GM04504 (cell line): ENCODE data around the gene GADD45GIP1.
"Not testable (repeated sequence)": the region's sequence is repeated elsewhere in the genome, so short reads cannot be mapped to it uniquely, and the experiment has no call there.

Source experiments
- DNase-seq: peaks from one replicate; pipeline ENCODE4 v3.0.0-alpha.2; 2012; ENCODE audit warnings: low read depth

The GADD45GIP1 gene

DNA sequence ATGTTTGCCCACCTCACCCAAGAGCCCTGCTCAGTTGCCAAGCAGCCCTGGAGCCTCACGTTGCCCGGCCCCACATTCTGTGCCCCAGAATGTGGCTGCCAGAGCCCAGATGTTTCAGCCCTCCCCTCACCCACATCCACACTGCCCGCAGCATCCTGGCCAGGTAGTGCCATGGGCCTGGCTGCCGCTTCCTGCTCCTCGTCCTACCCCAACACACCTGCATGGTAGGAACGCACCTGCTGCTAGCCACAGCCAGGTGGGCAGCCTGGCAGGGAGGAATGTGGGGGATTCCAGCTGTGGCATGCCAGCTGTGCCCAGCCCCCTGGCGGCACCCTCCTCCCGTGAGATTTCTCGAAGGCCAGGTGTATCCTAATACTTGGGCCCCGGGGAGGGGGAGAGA is 30.8 kb upstream of the GADD45GIP1 start:
- no peak for DNase-seq

DNA sequence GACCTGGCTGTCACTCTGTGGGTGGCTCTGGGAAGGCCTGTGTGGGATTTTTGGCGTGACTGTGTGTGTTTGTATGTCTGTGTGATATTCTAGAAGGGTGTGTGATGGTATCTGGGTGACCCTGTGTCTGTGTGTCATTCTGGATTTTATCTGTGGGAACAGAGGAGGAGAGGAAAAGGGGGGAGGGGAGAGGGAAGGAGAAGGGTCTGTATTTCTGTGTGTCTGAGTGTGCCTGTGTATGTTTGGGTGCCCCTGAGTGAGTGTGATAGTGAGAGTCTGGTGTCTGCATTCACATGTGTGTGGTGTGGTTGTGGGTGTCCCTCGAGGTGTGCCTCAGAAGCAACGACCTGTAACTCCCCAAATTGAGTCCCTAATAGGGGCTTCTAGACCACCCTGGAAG is 30.2 kb upstream of the GADD45GIP1 start:
- DNase-seq, result no peak

DNA sequence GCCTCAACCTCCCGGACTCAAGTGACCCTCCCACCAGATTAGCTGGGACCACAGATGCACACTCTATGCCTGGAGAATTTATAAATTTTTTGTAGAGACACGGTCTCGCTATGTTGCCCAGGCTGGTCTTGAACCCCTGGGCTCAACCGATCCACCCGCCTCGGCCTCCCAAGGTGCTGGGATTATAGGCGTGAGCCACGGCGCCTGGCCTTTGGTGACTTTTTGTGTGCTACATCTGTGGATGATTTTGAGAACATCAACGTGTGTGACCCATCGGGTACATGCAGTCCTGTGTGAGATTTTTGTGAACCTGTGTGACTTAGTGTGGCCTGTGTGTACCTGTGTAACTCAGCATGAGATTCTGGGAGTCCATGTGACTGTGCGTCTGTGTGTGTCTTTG is 29.7 kb upstream of the GADD45GIP1 start:
- DNase-seq, result no peak

DNA sequence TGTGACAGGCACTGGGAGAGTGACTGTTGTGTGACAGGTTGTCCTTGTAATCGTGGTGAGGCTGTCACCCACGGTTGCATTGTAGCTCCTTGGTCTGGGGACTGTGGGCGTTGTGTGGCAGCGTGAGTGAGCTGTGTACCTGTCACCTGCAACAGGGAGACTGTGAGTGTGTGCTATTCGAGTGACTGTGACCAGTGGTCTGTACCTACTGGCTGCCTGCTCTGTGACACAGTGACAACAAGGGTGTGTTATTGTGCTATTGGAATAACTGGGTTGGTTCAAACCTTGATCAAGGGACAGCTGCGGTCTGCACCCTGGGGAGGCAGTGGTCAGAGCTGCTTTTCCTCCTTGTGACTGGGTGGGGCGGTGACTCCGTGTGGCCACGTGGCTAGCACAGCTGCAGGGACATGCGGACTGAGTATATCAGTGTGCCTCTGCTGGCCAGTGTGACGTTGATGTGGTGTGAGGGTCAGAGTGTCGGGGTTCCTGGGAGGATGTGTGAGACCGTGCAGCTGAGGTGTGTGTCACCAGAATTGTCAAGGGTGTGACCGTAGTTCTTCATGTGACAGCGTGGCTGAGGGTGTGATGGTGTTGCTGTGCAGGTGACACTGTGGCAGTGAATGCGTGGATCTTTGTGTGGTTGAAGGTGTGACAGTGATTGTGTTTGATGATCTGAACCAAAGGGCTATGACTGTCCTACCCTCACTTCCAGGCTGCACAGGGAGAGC is 28.2 kb upstream of the GADD45GIP1 start:
- peak; percentile 48 for DNase-seq

DNA sequence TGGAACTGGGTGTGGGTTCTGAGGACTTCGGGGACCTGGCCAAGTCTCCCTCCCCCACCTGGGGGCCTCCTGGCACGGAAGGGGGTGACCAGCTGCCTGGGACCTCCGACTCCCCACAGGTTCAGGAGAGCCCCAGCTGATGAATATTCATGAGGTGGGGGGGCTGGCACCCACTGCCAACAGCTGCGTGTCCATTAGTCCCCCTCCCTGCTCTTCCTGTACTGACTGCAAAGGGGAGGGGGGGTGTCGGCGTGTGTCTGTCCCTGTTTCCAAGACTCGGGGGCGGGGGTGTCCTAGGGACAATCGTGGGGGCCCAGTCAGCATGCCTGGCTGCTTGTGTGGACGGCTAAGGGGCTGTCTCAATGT is 27.6 kb upstream of the GADD45GIP1 start:
- DNase-seq, result no peak

DNA sequence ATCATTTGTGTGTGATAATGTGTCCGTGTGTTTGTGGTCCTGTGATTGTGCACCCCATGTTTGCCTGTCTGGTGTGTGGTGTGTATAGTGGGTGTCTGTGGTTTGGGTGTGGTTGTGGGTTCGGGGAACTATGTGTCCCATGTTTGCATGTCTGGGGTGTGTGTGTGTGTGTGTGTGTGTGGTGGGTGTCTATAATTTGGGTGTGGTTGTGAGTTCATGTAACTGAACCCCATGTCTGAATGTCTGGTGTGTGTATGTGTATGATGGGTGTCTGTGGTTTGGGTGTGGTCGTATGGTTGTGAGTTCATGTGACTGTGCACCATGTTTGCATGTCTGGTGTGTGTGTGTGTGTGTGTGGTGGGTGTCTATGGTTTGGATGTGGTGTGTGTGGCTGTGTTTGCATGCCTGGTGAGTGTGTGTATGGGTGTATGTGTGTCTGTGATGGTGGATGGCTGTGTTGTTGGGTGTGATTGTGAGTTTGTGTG is 27.2 kb upstream of the GADD45GIP1 start:
- DNase-seq, result no peak

DNA sequence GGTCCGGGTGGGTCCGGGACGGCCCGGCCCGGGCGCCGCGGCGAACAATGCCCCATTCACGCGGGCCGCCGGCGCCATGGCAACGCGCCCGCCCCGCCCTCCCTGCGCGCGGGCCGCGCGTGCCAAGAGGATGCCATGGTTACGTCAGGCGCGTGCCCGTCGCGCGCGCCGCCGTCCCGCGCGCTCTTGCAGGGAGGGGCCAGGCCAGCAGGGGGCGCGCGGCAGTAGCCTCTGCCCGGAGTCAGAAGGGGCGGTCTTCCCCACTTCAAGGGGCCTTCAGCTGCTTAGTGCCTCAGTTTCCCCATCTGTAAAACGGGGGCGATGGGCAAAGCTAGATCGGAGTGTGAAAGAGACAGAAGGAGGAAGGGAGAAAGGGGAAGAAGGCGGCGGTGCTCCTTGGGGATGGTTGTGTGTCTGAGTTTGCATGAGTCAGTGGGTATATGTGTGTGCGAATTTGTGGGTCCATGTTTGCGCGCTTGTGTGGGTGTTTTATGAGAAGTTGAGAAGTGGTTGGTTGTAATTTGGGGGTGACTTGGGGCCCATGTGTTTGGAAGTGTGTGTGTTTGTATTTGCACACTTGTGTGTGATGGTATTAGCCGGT is 26.6 kb upstream of the GADD45GIP1 start:
- DNase-seq, result peak; percentile 45

DNA sequence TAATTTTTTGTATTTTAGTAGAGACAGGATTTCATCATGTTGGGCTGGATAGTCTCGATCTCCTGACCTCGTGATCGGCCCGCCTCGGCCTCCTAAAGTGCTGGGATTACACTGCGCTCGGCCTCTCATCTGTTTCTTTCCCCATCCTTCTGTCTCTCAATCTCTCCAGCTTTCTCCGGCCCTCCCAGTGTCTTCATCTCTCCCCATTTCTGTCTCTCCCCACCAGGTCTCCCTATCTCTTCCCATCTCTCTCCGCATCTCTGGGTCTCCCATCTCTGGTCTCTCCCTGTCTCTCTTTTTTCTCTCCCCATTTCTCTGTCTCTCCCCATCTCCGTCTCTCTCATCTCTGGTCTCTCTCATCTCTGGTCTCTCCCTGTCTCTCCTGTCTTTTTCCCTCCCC is 26.1 kb upstream of the GADD45GIP1 start:
- DNase-seq, result no peak

DNA sequence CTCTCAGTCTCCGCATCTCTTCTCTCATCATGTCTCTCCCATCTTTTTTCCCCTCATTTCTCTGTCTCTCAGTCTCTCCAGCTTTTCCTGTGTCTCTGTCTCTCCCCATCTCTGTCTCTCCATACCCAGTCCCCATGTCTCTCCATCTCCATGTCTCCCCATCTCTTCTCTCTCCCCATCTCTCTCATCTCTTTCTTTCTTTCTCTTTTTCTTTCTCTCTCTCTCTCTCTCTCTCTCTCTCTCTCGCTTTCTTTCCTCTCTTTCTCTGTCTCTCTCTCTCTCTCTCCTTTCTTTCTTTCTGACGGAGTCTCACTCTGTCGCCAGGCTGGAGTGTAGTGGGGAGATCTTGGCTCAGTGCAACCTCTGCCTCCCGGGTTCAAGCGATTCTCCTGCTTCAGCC is 25.6 kb upstream of the GADD45GIP1 start:
- no peak for DNase-seq

DNA sequence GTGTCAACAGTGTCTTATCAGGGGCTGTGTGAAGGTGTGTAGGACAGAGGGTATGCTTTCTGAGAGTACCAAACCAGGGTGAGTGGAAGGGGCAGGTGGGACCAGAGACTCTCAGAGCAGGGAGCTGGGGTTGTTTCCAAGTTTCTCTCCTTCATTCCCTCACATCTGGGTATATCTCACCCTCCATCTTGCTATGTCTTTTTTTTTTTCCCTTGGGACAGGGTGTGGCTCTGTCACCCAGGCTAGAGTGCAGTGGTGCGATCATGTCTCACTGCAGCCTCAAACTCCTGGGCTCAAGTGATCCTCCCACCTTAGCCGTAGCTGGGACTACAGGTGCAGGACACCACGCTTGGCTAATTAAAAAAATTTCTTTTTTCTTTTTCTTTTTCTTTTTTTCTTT is 23.0 kb upstream of the GADD45GIP1 start:
- DNase-seq, result no peak

DNA sequence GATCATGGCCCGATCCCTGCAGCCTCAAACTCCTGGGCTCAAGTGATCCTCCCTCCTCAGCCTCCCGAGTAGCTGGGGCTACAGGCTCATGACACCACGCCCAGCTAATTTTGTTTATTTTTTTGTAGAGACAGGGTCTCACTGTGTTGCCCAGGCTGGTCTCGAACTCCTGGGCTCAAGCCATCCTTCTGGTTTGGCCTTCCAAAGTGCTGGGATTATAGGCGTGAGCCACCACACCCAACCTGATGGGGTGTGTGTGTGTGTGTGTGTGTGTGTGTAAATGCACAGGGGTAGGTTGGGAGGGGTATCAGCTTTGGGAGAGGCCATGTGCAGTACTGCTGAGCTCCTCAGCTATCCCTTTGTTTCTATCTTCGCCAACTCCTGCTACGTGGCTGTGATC is 19.1 kb upstream of the GADD45GIP1 start:
- DNase-seq, result not testable (repeated sequence)

DNA sequence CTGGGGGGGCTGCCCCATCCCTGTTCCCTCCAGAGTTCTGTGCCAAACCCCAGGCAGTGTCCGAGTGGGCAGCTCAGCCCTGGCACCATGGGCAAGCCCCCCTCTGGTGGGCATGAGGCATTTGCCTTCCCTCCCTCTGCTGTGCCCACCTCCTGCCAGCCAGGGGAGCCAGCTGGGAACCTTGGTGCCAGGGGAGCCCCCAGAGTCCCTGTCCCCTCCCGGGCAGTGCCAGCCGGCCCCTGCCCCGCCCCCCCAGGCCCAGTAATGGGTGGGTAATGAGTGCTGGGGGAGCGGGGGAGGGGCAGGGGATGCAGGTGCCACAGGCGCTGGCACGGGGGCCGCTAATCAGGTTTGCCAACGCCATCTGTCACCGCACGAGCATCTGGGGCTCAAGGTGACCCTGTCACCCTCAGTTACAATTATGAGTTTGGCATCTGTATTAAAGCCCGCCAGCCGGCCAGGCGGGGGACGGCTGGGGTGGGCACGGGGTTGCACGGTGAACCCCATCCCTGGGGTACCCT is 18.3 kb upstream of the GADD45GIP1 start:
- no peak for DNase-seq

DNA sequence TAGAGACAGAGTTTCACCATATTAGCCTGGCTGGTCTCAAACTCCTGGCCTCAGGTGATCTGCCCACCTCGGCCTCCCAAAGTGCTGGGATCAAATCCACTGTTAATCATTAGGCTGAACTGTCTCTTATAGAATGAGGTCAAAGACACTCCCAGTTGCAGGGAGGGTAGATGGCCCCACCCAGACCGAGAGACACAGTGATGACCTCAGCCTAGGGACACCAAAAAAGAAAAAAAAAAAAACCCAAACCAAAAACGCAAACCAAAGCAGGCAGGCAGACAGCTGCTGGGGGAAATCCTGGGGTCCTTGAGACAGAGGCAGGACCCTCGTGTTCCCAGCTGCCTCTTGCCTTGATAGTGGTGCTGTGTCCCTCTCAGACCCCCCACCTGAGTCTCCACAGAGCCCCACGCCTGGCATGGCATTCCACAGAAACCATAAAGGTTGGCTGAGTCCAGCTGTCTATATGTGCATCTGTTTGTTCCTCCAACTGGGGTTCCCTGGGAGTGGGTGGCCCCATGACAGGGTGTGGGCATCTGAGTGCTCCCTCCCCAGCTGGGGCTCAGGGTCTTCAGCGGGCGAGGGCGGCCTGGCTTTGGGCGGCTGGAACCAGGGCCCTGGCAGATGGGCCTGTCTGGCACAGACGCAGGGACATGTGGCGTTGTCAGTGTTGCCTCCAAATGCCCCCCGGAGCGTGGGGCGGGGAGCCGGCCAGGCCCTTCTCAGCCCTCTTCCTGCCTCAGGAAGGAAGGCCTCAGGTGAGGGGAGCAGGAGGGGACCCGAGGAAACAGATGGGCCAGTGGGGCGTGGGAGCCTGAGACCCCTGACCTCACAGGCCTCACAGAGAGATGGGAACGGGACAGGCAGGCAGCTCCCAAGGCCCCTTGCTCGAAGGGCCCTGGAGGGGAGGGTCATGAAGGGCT is 17.5 kb upstream of the GADD45GIP1 start:
- no peak for DNase-seq

DNA sequence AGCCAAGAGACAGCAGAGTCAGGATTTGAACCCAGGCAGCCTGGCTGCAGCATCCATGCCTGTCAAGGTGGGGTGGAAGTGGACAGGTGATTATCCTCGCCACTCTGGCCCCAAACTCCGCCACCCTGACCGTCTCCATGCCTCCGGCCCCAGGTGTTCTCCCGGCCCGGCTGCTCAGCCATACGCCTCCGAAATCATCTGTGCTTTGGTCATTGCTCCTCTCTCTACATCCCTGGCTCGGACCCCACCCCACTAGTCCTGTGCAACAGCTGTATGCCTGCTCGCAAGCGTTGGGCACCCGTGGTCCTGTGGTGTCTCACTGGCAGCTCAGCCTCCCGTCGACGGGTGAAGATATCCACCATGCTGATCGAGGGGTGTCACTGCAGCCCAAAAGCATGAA is 16.2 kb upstream of the GADD45GIP1 start:
- no peak for DNase-seq

DNA sequence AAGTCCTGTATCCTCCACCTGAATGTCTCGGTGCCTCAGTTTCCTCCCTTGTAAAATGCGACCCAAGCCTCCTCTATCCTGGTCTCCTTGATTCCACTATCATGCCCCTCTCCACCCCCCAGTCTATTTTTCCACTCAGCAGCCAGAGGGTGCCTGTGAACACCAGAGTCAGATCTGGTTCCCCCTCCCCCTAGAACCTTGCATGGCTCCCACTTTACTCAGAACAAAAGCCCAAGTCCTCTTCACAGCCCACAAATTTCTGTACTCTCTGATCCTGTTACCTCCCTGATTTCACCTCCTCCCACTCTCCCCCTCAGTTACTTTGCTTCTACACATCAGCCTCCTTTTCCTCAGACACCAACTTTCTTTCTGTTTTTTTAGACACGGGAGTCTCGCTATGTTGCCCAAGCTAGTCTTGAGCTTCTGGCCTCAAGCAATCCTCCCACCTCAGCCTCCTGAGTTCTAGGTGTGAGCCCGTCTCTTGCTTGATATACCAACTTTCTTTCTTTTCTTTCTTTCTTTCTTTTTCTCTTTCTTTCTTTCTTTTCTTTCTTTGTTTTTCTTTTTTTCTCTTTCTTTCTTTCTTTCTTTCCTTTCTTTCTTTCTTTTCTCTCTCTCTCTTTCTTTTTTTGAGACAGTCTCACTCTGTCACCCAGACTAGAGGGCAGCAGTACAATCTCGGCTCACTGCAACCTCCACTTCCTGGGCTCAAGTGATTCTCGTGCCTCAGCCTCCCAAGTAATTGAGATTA is 13.2 kb upstream of the GADD45GIP1 start:
- DNase-seq, result no peak

DNA sequence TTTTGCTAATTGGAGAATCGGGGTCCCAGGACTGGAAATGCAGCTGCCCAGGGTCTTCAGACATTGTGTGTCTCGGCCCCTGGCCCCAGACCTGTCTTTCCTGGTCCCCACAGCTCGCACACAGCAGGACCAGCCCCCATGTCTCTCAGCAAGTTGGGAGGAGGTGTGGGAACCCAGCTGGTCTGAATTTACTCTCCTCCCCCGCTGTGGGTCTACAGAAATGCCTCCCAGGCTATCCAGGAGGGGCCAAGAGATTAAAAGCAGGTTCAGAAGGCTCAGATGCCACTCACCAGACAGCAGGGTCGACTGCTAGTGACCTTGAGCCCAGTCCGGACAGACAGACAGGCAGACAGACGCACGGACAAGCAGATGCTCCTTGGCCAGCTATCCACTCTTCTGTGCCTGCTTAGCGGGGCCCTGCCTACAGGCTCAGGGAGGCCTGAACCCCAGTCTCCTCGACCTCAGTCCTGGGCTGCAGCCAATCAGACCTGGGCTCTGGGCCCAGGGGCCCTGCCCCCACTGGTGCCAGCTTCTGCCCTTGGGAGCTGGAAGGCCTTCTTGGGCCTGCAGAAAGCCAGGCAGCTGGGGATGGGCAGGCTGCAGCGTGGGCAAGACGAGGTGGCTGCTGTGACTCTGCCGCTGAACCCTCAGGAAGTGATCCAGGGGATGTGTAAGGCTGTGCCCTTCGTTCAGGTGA is 12.4 kb upstream of the GADD45GIP1 start, which contains the start of gene DAND5:
Gene DAND5 (plus strand): TSS at position 285 of the 697 bp plus-strand sequence. CDS start 85 bp downstream, at position 370.
- DNase-seq, result no peak

DNA sequence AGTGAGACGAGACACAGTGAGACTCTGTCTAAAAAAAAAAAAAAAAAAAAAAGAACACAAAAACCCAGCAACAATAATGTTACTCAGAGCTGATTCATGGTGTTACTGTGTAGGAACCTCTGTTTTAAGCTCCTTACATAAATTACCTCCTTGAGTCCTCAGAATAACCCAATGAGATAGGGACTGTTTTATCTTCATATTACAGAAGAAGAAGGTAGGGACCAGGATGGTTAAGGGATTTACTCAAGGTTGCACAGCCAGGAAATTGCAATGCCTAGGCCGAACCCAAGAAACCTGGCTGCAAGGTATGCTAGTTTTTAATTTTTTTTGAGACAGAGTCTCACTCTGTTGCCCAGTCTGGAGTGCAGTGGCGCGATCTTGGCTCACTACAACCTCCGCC is 10.9 kb upstream of the GADD45GIP1 start:
- DNase-seq, result no peak

DNA sequence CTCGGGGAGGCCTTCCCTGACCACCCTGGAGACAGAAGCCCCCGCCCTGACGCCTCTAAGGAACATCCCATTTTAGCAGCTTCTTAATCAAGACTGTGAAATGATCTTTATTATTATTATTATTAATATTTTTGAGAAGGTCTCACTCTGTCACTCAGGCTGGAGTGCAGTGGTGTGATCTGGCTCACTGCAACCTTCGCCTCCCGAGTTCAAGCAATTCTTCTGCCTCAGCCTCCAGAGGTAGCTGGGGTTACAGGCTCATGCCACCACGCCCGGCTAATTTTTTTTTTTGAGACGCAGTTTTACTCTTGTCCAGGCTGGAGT is 8.8 kb upstream of the GADD45GIP1 start:
- DNase-seq, result no peak

DNA sequence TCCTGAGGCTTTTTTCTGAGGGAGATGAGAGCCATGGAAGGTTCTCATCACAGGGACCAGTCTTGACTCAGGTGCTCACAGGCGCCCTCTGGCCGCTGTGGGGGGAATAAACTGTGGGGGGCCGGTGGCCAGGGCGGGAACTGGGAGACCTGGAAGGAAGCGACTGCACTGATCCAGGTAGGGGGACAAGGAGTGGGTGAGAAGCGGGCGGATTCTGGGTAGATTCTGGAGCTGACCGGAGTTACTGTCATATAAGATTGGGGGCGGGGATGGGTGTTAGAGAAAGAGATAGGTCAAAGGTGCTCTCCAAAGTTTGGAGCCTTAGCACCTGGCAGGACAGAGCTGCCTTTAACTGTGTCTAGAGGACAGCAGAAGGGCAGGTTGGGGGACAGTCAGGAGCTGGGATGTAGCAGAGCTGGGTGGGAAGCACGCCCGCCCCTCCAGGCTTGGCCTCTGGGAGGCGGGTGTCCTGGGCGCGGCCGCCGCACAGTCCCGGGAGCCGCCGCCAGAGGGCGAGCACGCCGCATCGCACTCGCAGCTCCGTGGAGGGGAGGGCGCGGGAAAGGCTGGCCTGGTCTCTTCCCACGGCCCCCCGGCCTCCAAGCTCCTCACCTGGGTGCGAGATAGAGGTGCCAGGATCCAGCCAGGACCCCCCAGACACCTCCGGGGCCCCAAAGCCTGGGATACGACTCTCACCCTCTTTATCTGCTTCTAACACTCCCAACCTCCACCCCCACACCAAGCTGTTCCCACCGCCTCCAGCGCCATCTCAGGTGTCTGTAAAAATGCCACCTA is 8.2 kb upstream of the GADD45GIP1 start:
- DNase-seq, result no peak

DNA sequence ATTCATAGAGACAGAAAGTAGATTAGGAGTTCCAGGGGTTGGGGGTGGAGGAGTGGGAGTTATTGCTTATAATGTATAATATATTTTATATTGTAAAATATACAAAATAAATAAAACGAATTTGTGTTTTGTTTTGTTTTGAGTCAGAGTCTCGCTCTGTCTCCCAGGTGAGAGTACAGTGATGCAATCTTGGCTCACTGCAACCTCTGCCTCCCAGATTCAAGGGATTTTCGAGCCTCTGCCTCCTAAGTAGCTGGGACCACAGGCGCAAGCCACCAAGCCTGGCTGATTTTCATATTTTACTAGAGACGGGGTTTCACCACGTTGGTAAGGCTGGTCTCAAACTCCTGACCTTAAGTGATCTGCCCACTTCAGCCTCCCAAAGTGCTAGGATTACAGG is 2.5 kb upstream of the GADD45GIP1 start:
- no peak for DNase-seq
